Measurements from ENCODE around the gene SLIT1.

Gene SLIT1

GRCh38 chr10:97078261-97078937 lies 107.4 kb downstream of the SLIT1 start:
- DNase-seq = no peak

GRCh38 chr10:97076781-97077180 lies 109.0 kb downstream of the SLIT1 start:
- DNase-seq = no peak

- no peak for DNase-seq
Observed at GRCh38 chr10:97075961-97076525, 109.7 kb downstream of the SLIT1 start.

- no peak for DNase-seq
Observed at GRCh38 chr10:97075421-97075820, 110.3 kb downstream of the SLIT1 start.

- DNase-seq = no peak
Observed at GRCh38 chr10:97074256-97075145, 111.3 kb downstream of the SLIT1 start.

GRCh38 chr10:97072851-97073665 lies 112.7 kb downstream of the SLIT1 start:
- DNase-seq = peak; percentile 81

GRCh38 chr10:97071496-97071895 lies 114.3 kb downstream of the SLIT1 start:
- DNase-seq = no peak

GRCh38 chr10:97069576-97070362 lies 116.0 kb downstream of the SLIT1 start:
- peak; percentile 40 for DNase-seq

- DNase-seq = no peak
Observed at GRCh38 chr10:97069026-97069425, 116.7 kb downstream of the SLIT1 start.

GRCh38 chr10:97067716-97068391 lies 117.9 kb downstream of the SLIT1 start:
- DNase-seq = no peak

- DNase-seq = no peak
Observed at GRCh38 chr10:97066877-97067555, 118.7 kb downstream of the SLIT1 start.

- DNase-seq = no peak
Observed at GRCh38 chr10:97065686-97066660, 119.8 kb downstream of the SLIT1 start.

- no peak for DNase-seq
Observed at GRCh38 chr10:97065128-97065527, 120.6 kb downstream of the SLIT1 start.

- no peak for DNase-seq
Observed at GRCh38 chr10:97063983-97064837, 121.5 kb downstream of the SLIT1 start.

GRCh38 chr10:97063271-97063982 lies 122.3 kb downstream of the SLIT1 start:
- DNase-seq = no peak

- DNase-seq = no peak
Observed at GRCh38 chr10:97062456-97062855, 123.3 kb downstream of the SLIT1 start.

- no peak for DNase-seq
Observed at GRCh38 chr10:97062046-97062445, 123.7 kb downstream of the SLIT1 start.

- no peak for DNase-seq
Observed at GRCh38 chr10:97061423-97061822, 124.3 kb downstream of the SLIT1 start.
